GM21825 (cell line): ENCODE results near the gene SP2.
"Not testable (repeated sequence)": the region's sequence is repeated elsewhere in the genome, so short reads cannot be mapped to it uniquely, and the experiment has no call there.

Source experiments
- ATAC-seq: cut with Tn5 transposase; IDR thresholded peaks from one replicate; pipeline ENCODE4 v1.9.1; 2021; ENCODE audit warnings: mild to moderate bottlenecking, moderate library complexity; ENCODE audit not compliant: unreplicated experiment

SP2 gene

GRCh38 chr17:47917581-47917980, 21.5 kb downstream of the SP2 start:
- ATAC-seq, result no peak

- ATAC-seq, result no peak
Measured at GRCh38 chr17:47918006-47918405, 22.0 kb downstream of the SP2 start.

GRCh38 chr17:47918991-47919390, 23.0 kb downstream of the SP2 start:
- no peak for ATAC-seq

- ATAC-seq, result not testable (repeated sequence)
Measured at GRCh38 chr17:47919889-47920288, 23.9 kb downstream of the SP2 start.

GRCh38 chr17:47924785-47925677, 29.0 kb downstream of the SP2 start:
- ATAC-seq, result no peak

GRCh38 chr17:47925678-47925988, 29.6 kb downstream of the SP2 start:
- ATAC-seq, result no peak

- no peak for ATAC-seq
Measured at GRCh38 chr17:47927821-47928400, 31.9 kb downstream of the SP2 start.

- ATAC-seq, result no peak
Measured at GRCh38 chr17:47928415-47928814, 32.4 kb downstream of the SP2 start.

- ATAC-seq, result no peak
Measured at GRCh38 chr17:47929218-47930000, 33.4 kb downstream of the SP2 start.

GRCh38 chr17:47931848-47932247, 35.8 kb downstream of the SP2 start:
- ATAC-seq, result no peak

GRCh38 chr17:47934856-47935255, 38.8 kb downstream of the SP2 start:
- no peak for ATAC-seq

GRCh38 chr17:47935468-47935867, 39.4 kb downstream of the SP2 start:
- not testable (repeated sequence) for ATAC-seq

- no peak for ATAC-seq
Measured at GRCh38 chr17:47935961-47936360, 39.9 kb downstream of the SP2 start.

GRCh38 chr17:47937941-47938340, 41.9 kb downstream of the SP2 start:
- ATAC-seq, result no peak

GRCh38 chr17:47941246-47942095, 45.4 kb downstream of the SP2 start, which contains the start of gene PNPO:
PNPO (plus strand) TSS chr17:47941571; CDS start chr17:47941676, 105 bp downstream.
- peak; percentile 84 for ATAC-seq

GRCh38 chr17:47942096-47942510, 46.1 kb downstream of the SP2 start:
- no peak for ATAC-seq

GRCh38 chr17:47942568-47942967, 46.5 kb downstream of the SP2 start:
- ATAC-seq, result no peak

GRCh38 chr17:47945080-47945479, 49.0 kb downstream of the SP2 start:
- ATAC-seq, result no peak

GRCh38 chr17:47945529-47946508, 49.8 kb downstream of the SP2 start:
- ATAC-seq, result no peak

- no peak for ATAC-seq
Measured at GRCh38 chr17:47946516-47946915, 50.5 kb downstream of the SP2 start.
